ENCODE results near the gene KIF5A.

KIF5A gene

DNA sequence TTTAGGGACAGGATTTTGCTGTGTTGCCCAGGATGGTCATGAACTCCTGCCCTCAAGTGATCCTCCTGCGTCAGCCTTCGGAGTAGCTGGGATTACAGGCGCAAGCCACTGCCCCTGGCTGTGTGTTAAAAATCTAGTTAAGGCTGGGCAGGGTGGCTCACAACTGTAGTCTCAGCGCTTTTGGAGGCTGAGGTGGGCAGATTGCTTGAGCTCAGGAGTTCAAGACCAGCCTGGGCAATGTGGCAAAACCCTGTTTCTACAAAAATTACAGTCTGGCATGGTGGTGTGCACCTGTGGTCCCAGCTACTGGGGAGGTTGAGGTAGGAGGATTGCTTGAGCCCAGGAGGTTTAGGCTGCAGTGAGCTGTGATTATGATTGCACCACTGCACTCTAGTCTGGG, 38.7 kb upstream of the KIF5A start:
- TF ChIP-seq, protein P1, sequence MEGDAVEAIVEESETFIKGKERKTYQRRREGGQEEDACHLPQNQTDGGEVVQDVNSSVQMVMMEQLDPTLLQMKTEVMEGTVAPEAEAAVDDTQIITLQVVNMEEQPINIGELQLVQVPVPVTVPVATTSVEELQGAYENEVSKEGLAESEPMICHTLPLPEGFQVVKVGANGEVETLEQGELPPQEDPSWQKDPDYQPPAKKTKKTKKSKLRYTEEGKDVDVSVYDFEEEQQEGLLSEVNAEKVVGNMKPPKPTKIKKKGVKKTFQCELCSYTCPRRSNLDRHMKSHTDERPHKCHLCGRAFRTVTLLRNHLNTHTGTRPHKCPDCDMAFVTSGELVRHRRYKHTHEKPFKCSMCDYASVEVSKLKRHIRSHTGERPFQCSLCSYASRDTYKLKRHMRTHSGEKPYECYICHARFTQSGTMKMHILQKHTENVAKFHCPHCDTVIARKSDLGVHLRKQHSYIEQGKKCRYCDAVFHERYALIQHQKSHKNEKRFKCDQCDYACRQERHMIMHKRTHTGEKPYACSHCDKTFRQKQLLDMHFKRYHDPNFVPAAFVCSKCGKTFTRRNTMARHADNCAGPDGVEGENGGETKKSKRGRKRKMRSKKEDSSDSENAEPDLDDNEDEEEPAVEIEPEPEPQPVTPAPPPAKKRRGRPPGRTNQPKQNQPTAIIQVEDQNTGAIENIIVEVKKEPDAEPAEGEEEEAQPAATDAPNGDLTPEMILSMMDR (IDR thresholded peaks at IDR 0.05; ENCODE audit: insufficient read depth, low read length, poor library complexity, severe bottlenecking): no peak
- TF ChIP-seq EZH2phosphoT487 (conservative IDR thresholded peaks at IDR 0.05; ENCODE audit: low read length): no peak
- Histone ChIP-seq H3K4me2 (ENCODE audit: low read depth, low read length, poor library complexity, severe bottlenecking) (no peak overlapping the region), H3K4me3 (ENCODE audit: insufficient read depth, low read length, poor library complexity, severe bottlenecking) (no peak overlapping the region), H3K79me2 (ENCODE audit: insufficient read depth, low read length) (no peaks in the 10 kb centered on the region), H3K36me3 (ENCODE audit: low read length) (peaks cover 17% of the 10 kb centered on the region; the same call in 1 of the 2 replicates), H3K9me3 (ENCODE audit: insufficient read depth, low read length) (no peaks in the 10 kb centered on the region), H3K27me3 (ENCODE audit: low read length) (no peaks in the 10 kb centered on the region), H2AFZ (ENCODE audit: low read depth, low read length, severe bottlenecking) (no peak overlapping the region), H3K9me2 (replicated peaks; ENCODE audit: insufficient read depth, low read length) (no peaks in the 10 kb centered on the region), H4K20me1 (ENCODE audit: low read depth, low read length) (no peaks in the 10 kb centered on the region), H3F3A (ENCODE audit: insufficient read depth) (peaks cover 31% of the 10 kb centered on the region), H3K9ac (ENCODE audit: low read length) (no peak overlapping the region), H3K27ac (ENCODE audit: low read depth, low read length) (no peak overlapping the region)

DNA sequence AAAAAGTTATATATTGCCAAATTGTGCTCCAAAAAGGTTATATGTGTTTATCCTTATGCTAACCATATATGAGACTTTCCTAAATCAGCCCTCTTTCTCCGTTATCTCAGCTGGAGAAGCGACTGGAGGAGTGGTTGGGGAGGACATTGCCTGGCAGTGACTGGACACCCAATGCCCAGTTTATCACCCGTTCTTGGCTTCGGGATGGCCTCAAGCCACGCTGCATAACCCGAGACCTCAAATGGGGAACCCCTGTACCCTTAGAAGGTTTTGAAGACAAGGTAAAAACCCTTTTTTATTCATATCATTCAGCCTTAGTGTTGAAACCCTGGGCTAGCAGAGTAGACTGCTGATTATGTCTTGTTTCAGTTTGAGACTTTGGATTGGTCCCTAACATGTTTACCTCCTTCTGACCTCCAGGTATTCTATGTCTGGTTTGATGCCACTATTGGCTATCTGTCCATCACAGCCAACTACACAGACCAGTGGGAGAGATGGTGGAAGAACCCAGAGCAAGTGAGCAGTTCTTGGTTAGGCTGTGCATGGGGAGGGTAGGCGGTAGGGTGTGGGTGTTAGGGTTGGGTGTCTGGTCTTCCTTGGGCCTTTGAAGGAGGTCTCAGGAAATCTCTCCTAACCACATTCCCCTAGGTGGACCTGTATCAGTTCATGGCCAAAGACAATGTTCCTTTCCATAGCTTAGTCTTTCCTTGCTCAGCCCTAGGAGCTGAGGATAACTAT, 38.1 kb upstream of the KIF5A start:
- no peak overlapping the region for H3K27ac ChIP-seq (ENCODE audit: low read depth, low read length)
- no peak overlapping the region for H2AFZ ChIP-seq (ENCODE audit: low read depth, low read length, severe bottlenecking)
- no peaks in the 10 kb centered on the region for H3K27me3 ChIP-seq (ENCODE audit: low read length)
- no peaks in the 10 kb centered on the region for H3K9me2 ChIP-seq (replicated peaks; ENCODE audit: insufficient read depth, low read length)
- no peak overlapping the region for H3K4me3 ChIP-seq (ENCODE audit: insufficient read depth, low read length, poor library complexity, severe bottlenecking)
- no peaks in the 10 kb centered on the region for H3K79me2 ChIP-seq (ENCODE audit: insufficient read depth, low read length)
- H3K9me3 ChIP-seq (ENCODE audit: insufficient read depth, low read length): no peaks in the 10 kb centered on the region
- no peak overlapping the region for H3K9ac ChIP-seq (ENCODE audit: low read length)
- peaks cover 17% of the 10 kb centered on the region; the same call in 1 of the 2 replicates for H3K36me3 ChIP-seq (ENCODE audit: low read length)
- H4K20me1 ChIP-seq (ENCODE audit: low read depth, low read length): no peaks in the 10 kb centered on the region
- no peak for TF ChIP-seq EZH2phosphoT487 (conservative IDR thresholded peaks at IDR 0.05; ENCODE audit: low read length)
- TF ChIP-seq, protein P1 (IDR thresholded peaks at IDR 0.05; ENCODE audit: insufficient read depth, low read length, poor library complexity, severe bottlenecking): no peak
- H3K4me2 ChIP-seq (ENCODE audit: low read depth, low read length, poor library complexity, severe bottlenecking): no peak overlapping the region
- peaks cover 33% of the 10 kb centered on the region for H3F3A ChIP-seq (ENCODE audit: insufficient read depth)

DNA sequence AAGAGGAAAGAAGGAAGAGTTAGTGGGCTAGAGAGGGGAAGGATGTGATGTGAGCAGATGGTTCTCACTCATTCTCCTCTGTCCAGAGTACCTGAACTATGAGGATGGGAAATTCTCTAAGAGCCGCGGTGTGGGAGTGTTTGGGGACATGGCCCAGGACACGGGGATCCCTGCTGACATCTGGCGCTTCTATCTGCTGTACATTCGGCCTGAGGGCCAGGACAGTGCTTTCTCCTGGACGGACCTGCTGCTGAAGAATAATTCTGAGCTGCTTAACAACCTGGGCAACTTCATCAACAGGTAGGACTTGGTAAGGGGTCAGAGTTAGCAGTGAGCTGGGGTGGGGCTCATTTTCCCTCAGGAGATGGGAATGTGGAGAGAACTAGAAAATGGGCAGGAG, 37.2 kb upstream of the KIF5A start:
- H3K4me3 ChIP-seq (ENCODE audit: insufficient read depth, low read length, poor library complexity, severe bottlenecking): no peak overlapping the region
- H3K9me3 ChIP-seq (ENCODE audit: insufficient read depth, low read length): no peaks in the 10 kb centered on the region
- no peaks in the 10 kb centered on the region for H4K20me1 ChIP-seq (ENCODE audit: low read depth, low read length)
- H2AFZ ChIP-seq (ENCODE audit: low read depth, low read length, severe bottlenecking): no peak overlapping the region
- no peak overlapping the region for H3K9ac ChIP-seq (ENCODE audit: low read length)
- peaks cover 20% of the 10 kb centered on the region for H3K36me3 ChIP-seq (ENCODE audit: low read length)
- no peaks in the 10 kb centered on the region for H3K79me2 ChIP-seq (ENCODE audit: insufficient read depth, low read length)
- no peaks in the 10 kb centered on the region for H3K9me2 ChIP-seq (replicated peaks; ENCODE audit: insufficient read depth, low read length)
- no peaks in the 10 kb centered on the region for H3K27me3 ChIP-seq (ENCODE audit: low read length)
- H3K27ac ChIP-seq (ENCODE audit: low read depth, low read length): no peak overlapping the region
- H3K4me2 ChIP-seq (ENCODE audit: low read depth, low read length, poor library complexity, severe bottlenecking): no peak overlapping the region
- TF ChIP-seq, protein P1 (IDR thresholded peaks at IDR 0.05; ENCODE audit: insufficient read depth, low read length, poor library complexity, severe bottlenecking): no peak
- TF ChIP-seq EZH2phosphoT487 (conservative IDR thresholded peaks at IDR 0.05; ENCODE audit: low read length): no peak
- H3F3A ChIP-seq (ENCODE audit: insufficient read depth): peaks cover 38% of the 10 kb centered on the region

All from SU-DHL-6 (cell line).